Calu3 (cell line): ENCODE results near the gene DGKA. TPM values are rescaled to one million over a fixed set of nuclear protein-coding genes. Genes with fewer than 3 reads are reported as not detected.

Experiments
- BruUV-seq: library from RNA; stranded (reverse); fragments of 400-500 nt; replicated peaks from 2 replicates; lab custom pipeline; 2021; lab: Mats Ljungman, UMichigan
- CTCF ChIA-PET: fragments of 300-600 bp; sonication (Branson Sonifier 250); formaldehyde crosslinking; loops from one replicate; lab custom pipeline; 2022; ENCODE audit warnings: antibody characterized with exemption; lab: Charles Lee
- DNase-seq: peaks from one replicate; pipeline ENCODE4 v3.0.0; 2022
- H3K27ac Mint-ChIP-seq: one replicate; pipeline ENCODE4 v1.8.0; 2022; ENCODE audit warnings: mixed read lengths; ENCODE audit not compliant: unreplicated experiment
- H3K27me3 Mint-ChIP-seq: one replicate; pipeline ENCODE4 v1.8.0; 2022; ENCODE audit warnings: mixed read lengths; ENCODE audit not compliant: unreplicated experiment
- H3K36me3 Mint-ChIP-seq: one replicate; pipeline ENCODE4 v1.8.0; 2022; ENCODE audit warnings: mild to moderate bottlenecking, moderate library complexity, mixed read lengths; ENCODE audit not compliant: insufficient read depth, unreplicated experiment
- H3K4me1 Mint-ChIP-seq: one replicate; pipeline ENCODE4 v1.8.0; 2022; ENCODE audit warnings: mild to moderate bottlenecking, low read depth, mixed read lengths; ENCODE audit not compliant: unreplicated experiment
- H3K4me3 Mint-ChIP-seq: one replicate; pipeline ENCODE4 v1.8.0; 2022; ENCODE audit warnings: mild to moderate bottlenecking, low read depth, moderate library complexity, mixed read lengths; ENCODE audit not compliant: unreplicated experiment
- H3K9me3 Mint-ChIP-seq: one replicate; pipeline ENCODE4 v1.8.0; 2022; ENCODE audit warnings: low read depth, mixed read lengths; ENCODE audit not compliant: unreplicated experiment
- CTCF ChIP-seq: fragments of 200-600 bp; IDR thresholded peaks from one replicate; pipeline ENCODE4 v1.8.0; 2022; ENCODE audit warnings: antibody characterized with exemption; ENCODE audit not compliant: unreplicated experiment
- intact Hi-C: fragments of 100-400 bp; cut with micrococcal nuclease; formaldehyde crosslinking; loops from one replicate; pipeline ENCODE4 v1.10.0; 2022; ENCODE audit not compliant: unreplicated experiment
- total RNA-seq: library from RNA; stranded (reverse); gene quantifications from 2 replicates; pipeline ENCODE4 v1.2.3, GENCODE V29; 2022

DGKA gene
- total RNA-seq, 1 experiment from 2014 or later: 51.2 TPM

GRCh38 chr12:55925371-55925770 is 5.6 kb upstream of the DGKA start:
- no peak for DNase-seq
- H3K27me3 Mint-ChIP-seq: no peaks in the 10 kb centered on the region
- H3K27ac Mint-ChIP-seq: peak overlapping the region; percentile 95
- no peak for TF ChIP-seq CTCF
- H3K4me1 Mint-ChIP-seq: peaks cover 22% of the 10 kb centered on the region
- intact Hi-C loops: no loop called here
- no TSS peak for BruUV-seq
- H3K9me3 Mint-ChIP-seq: no peaks in the 10 kb centered on the region
- H3K4me3 Mint-ChIP-seq: peak overlapping the region; percentile 95
- CTCF ChIA-PET: interaction anchor here (0.5 to 0.7 kb wide), 3 partner anchors 155 to 513 kb away, joined by 3 to 4 read pairs (median 3); a partner anchor contains a TSS
- peaks cover 50% of the 10 kb centered on the region for H3K36me3 Mint-ChIP-seq

GRCh38 chr12:55925870-55926737 is 4.9 kb upstream of the DGKA start:
- intact Hi-C loops: loop anchor here (2.0 kb wide), 2 partner anchors 47 to 97 kb away; partner anchors contain the start of gene DNAJC14
- DNase-seq: no peak
- H3K4me1 Mint-ChIP-seq: peaks cover 29% of the 10 kb centered on the region
- TSS peak; percentile 54 for BruUV-seq
- no peaks in the 10 kb centered on the region for H3K27me3 Mint-ChIP-seq
- H3K9me3 Mint-ChIP-seq: no peaks in the 10 kb centered on the region
- H3K4me3 Mint-ChIP-seq: peak overlapping the region; percentile 95
- CTCF ChIA-PET: interaction anchor here (0.5 to 1.4 kb wide), 10 partner anchors 36 to 728 kb away, joined by 3 to 11 read pairs (median 5); partner anchors contain the start of genes DNAJC14, ORMDL2 and SARNP
- H3K36me3 Mint-ChIP-seq: peaks cover 52% of the 10 kb centered on the region
- TF ChIP-seq CTCF: no peak
- peak overlapping the region; percentile 95 for H3K27ac Mint-ChIP-seq

- intact Hi-C loops: loop anchor here (2.0 kb wide), 2 partner anchors 46 to 98 kb away; partner anchors contain the start of gene DNAJC14
- peak; percentile 94 for DNase-seq
- Mint-ChIP-seq H3K4me1 (peaks cover 34% of the 10 kb centered on the region), H3K36me3 (peaks cover 59% of the 10 kb centered on the region), H3K27ac (peak overlapping the region; percentile 95), H3K9me3 (no peaks in the 10 kb centered on the region), H3K27me3 (no peaks in the 10 kb centered on the region), H3K4me3 (peak overlapping the region; percentile 95)
- peak; percentile 93 for TF ChIP-seq CTCF
- BruUV-seq: TSS peak; percentile 38
- CTCF ChIA-PET: interaction anchor here (0.5 to 1.4 kb wide), 13 partner anchors 11 to 1452 kb away, joined by 3 to 11 read pairs (median 5); partner anchors contain the start of genes DNAJC14, ORMDL2 and SARNP
These were observed 4.0 kb upstream of the DGKA start for GRCh38 chr12:55926738-55927587.
